NOMO-1 treated with DMSO at 0.1 percent for 48 hours (cell line): Measurements from ENCODE around the gene NTNG1.

Source experiments
- DNase-seq: peaks from one replicate; lab custom pipeline; 2025; ENCODE audit not compliant: unreplicated experiment; lab: John Stamatoyannopoulos, UW

Gene NTNG1

DNA sequence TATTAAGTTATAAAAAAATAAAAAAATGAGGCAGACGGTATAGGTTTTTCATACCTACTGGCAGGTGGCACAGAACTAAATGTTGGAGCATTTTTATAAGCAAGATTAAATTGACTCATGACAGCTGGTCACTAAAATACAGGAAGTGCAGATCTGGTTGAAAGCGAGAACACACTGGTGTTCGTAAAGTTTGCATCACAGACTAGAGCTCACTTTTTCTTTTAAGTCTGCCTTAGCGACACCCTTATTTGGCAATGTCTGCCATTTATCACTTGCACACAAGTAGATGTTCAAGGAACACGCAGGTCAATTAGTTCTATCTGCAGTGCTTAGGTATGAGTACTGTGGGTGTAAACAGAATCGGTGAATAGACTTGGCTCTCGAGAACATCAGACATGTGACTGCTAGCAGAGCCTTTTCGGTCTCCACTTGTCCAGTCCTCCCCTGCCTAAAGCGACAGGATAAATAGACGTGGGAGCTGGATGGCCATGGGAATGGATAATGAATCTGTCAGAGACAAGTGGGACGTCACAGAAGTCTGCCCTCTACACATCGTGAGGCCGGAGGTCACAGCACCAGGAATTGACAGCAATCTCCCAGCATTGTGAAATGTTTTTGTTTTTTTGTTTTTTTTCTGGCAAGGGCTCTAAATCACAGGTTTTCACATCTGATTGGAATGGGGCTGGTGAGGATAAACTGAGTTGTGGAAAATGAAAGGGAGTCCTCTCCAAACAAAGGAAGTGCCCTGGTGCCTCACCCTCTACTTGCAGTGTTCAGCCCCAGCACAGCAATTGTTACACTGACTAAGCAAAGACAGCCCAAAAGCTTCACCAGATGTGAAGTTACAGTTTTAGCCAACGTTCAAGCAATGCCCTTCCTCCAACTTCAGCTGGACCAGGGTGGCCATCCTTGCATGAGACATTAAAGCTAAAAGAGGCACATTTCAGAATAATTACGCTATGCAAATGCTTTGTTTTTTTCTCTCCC, 248.9 kb downstream of the NTNG1 start:
- DNase-seq: peak; percentile 43

DNA sequence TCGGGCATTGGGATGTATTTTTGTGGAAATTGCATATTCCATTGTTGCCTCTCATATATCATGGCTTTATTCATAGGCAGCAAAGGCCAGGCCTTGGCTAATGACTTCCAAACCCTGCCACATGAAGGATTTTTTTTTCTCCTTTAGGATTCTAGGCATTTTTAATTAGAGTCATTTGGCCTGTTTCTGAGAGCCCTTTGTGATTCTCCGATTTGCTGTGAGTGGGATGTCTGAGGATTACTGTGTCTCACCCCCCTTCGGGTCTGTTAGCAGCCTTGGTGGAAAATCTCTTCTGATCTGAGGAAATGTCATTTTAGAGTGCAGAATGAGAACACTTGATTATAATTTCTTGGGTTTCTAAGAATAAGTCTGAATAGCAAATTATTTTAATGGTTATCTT, 253.5 kb downstream of the NTNG1 start:
- no peak for DNase-seq

DNA sequence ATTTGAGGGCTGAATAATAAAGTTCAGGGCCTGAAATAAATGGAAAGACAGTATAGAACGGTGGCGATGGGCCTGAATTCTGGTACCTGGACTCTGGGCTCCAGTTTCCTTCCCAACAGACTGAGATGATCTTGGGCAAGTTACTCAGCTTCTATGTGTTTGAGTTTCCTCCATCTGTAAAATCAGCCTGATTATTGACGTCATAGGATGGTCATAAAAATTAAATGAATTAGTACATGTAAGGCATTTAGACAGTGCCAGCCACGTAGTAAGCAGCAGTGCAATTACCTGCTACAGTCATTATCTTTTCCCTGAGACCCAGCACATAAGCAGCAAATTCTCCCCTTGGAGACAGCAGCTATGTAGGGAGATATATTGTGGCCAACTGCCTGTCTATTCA, 260.9 kb downstream of the NTNG1 start:
- no peak for DNase-seq

DNA sequence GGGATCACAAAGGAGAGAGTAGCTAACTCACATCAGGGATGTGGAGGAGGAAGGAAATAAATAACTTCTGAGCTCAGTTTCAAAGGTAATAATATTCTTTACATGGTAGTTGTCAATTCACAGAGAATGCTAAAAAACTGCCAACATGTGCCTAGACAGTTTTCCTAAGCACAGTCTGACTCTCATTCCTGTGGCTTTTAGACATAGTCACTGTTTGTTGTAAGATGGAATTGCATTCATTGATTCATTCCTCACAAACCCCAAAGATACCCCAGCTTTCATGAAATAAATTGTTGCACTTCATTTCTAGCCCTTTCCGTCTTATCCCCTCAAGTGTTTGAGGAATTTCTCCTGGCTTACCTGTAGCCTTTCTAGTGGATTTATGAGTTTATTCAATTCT, 263.9 kb downstream of the NTNG1 start:
- DNase-seq: no peak

DNA sequence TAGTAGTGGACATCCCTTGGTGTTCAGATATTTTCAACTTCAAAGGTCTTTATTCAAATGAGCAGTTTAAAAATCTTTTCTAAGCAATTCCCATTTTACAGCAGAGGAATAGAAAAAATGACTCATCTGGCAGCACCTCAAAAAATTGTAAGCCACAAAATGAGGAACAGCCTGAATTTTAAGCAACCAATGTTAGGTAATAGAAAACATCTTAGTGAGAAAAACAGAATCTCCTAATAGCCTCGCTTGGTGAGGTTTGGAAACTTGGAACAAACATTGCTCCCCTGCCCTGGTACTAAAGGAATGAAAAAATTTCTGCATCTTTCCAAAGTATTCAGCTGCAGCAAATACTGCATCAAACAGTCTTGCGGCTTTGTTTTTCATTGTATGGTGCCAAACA, 264.4 kb downstream of the NTNG1 start:
- DNase-seq: peak; percentile 77

DNA sequence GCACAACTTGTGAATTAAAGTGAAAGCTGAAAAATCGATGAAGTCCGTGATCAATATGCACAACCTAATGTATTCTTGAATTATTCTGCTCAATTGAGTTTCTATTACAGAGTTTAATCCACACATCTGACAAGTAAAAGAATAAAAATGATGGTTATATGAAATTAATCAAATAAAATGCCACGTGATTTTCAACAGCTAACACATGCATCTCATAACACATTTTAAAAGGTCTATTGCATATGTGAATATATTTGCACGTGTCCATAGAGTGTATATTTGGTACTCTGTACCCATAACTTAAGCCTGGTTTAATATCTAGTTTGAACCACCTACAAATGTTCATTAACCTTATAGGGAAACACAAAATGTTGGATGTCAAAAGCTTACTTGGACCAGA, 266.2 kb downstream of the NTNG1 start:
- DNase-seq: no peak

DNA sequence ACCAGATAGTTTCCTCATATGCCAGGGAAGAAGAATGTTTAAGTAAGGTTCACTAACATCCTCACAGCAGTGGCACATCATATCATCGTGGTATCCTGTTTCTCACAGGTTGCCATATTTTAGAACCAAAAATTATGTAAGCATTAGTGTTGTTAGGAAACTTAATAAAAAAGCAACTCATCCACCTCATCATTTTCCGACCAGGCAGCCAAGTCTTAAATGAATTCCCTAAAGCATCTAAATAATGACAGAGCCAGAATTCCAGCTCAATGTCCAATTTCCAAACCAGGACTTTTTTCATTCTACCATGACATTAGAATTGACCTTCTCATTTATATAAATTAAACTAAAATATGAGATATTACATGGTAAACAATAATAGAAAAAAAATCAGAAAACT, 272.7 kb downstream of the NTNG1 start:
- no peak for DNase-seq

DNA sequence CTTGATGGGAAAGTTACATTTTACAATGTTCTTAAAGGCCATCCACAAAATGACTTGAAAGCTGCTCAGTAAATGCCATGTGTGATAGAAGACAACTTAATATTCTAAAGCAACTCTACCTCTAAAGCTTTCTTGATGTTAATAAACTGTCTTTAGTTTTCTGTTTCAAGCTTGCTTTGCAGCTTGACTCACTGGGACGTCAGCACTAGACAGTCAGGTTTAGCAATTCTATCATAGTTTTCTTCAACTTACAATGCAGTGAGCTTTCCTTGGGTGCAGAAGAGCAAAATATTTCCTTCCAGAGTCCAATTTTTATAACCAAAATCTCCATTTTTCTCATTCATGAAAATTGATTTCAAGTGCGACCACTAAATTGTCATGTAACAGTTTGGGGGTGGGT, 273.1 kb downstream of the NTNG1 start:
- no peak for DNase-seq

DNA sequence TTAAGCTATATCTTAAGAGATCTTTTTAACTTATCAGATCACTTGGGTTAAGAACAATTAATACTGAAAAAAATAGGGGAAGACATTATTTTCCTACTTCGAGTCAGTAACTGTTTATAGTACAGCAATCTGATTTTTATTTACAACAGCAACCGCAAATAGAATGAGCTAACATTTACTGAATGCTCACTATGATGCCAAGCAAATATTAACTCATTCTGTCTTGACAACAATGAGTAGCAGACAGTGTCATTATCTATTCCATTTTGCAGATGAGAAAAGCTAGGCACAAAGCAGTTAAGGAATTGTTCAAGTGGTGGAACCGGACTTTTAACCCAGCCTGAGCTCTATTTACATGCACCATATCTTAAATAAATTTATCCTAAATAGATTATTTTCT, 273.7 kb downstream of the NTNG1 start:
- DNase-seq: no peak

DNA sequence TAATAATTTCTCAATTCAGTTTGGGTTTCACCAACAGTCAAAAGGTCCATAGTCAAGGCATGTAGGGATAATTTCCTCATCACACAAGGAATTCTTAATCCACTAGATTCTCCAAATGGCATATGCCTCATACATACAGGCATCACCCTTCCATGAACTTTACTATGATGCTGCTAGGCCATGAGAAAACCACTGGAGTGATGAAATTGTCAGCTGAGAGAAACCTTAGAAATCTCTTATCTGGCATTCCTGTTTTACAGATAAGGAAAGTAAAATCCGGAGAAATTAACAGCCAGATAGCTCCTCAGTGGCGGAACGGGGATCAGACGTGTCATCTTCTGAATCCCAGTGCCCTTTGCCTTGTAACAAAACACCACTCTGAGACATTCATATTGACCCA, 274.4 kb downstream of the NTNG1 start:
- DNase-seq: no peak

DNA sequence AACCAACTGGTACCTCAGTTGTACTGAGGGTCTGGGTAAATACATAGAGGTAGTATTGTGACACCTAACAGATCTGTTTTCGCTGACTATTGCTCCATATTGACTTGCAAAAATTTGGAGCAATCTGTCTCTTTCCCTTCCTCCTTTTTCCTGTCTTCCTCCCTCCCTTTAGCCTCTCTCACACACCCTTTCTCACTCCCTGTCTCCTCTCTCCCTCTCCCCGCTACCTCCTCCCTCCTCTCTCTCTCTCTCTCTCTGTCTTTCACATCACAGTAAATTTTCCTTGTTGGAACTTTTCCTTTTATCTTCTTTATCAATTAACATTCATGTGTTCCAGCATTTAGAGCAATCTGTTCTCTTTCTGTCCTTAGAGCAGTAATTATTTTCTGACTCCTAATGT, 278.2 kb downstream of the NTNG1 start:
- no peak for DNase-seq

DNA sequence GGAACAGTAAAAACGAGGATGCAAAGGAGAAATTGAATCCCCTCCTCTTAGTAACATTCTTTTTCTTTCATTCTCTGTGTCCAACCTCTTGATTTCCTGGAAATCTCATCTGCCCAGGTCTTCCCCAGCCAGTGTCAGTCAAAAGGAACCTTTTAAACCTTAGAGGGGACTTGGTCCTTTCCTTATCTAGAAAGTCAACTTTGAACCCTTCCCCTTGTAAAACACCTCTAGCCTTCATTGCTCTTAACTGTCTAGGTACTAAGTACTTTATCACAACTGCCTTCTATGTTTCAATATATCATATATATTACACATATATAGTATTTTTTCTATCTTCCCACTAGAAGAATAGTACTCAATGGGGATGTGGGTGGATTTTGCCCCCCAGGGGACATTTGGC, 282.1 kb downstream of the NTNG1 start:
- no peak for DNase-seq

DNA sequence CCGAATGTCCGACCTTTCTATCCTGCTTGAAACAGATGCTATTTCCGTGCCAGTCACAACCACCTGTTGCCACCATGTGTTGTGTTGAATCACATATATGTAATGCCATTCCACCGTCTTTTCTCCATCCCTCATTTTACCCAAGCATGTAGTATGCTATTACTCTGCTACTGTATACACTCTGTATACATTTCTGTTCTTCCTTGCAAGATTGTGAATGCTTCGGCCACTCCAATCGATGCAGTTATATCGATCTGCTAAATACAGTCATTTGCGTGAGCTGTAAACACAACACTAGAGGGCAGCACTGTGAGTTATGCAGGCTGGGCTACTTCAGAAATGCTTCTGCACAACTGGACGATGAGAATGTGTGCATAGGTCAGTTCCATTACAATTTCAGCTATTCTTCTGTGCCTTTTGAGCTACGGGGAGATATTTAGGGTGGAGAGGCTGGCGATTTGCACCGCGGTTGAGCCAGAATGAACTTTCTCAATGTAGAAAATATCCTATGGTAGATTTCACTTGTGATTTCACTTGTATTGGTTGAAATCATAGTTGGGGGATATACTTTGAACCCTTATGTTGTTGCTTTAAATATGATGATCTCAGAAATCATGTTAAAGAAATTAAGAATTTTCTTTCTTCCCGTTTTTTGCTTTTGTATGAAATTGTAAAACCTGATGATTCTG, 289.8 kb downstream of the NTNG1 start:
- DNase-seq: peak; percentile 42

DNA sequence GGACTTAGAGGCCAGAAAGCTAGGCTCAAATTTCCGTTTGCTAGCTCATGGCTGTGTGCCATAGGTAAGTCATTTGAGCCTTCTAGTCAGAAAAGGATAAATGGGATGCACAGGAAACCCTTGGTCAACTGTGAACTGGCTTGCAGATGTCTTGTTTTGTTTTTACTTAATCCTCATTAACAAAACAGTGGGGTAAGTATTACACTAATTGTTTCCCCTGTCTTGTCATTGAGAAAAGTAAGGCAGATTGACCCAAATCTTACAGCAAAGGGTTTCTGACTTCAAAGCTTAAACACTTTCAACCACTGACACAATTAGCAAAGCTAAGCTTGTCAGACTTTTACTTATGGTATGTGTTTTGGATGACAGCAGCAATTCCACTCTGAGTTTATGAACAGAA, 291.3 kb downstream of the NTNG1 start:
- no peak for DNase-seq

DNA sequence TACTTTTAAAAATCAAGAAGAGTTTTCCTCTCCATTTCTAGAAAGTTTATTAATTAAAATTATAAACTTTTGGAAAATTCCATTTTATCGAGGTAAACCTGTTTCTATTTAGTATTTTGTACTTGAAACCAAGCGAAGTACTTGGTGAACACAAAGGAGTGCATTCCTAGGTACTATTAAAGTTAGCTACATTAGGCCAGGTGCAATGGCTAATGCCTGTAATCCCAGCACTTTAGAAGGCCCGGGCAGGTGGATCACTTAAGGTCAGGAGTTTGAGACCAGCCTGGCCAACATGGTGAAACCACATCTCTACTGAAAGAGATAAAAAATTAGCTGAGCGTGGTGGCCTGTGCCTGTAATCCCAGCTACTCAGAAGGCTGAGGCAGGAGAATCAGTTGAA, 292.2 kb downstream of the NTNG1 start:
- no peak for DNase-seq

DNA sequence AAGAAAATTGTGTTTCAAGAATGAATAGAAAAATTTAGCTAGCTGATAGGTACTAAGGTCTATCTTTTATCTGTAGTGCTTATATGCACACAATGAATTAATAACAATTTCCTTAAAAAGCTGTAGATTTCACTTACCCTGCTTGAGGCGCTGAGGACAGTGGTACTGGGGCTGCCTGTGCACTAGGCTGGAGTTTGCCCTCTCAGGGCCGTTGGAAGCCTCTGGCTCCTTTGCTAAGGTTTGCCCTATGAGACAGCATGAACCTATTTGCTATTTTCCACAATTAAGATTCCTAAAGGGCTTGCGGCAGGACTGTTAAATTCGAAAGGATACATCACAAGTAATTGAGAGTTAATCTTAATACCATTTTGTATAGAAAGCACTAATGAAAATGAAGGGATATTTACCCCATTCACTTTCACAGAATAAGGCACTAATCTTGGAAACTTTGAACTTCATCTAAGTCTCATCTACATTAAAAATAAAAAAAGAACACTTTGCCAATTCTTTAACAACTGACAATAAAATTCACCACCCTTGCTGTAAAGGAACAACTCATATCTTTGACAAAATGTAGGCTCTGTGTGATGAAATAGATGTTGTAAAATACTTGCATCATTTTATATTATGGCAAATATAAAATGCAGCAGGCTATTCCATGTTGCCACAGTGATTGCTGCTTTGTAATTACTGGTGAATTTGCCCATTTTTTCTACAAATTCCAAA, 293.0 kb downstream of the NTNG1 start:
- peak; percentile 45 for DNase-seq

DNA sequence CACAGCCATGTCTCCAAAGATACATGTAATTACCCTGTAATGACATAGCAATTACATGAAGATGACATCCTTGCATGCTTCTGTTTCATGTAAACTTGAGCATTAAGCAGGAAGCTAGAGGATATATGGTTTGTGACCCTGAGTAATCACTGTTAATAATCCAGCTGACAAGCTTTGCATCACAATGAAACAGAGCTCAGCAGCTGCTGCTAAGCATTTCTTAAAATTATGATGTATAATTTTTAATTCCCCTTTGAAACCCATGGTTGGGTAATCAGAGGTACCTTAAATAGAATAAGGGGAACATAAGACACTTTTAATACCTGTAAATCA, 293.5 kb downstream of the NTNG1 start:
- peak; percentile 45 for DNase-seq

DNA sequence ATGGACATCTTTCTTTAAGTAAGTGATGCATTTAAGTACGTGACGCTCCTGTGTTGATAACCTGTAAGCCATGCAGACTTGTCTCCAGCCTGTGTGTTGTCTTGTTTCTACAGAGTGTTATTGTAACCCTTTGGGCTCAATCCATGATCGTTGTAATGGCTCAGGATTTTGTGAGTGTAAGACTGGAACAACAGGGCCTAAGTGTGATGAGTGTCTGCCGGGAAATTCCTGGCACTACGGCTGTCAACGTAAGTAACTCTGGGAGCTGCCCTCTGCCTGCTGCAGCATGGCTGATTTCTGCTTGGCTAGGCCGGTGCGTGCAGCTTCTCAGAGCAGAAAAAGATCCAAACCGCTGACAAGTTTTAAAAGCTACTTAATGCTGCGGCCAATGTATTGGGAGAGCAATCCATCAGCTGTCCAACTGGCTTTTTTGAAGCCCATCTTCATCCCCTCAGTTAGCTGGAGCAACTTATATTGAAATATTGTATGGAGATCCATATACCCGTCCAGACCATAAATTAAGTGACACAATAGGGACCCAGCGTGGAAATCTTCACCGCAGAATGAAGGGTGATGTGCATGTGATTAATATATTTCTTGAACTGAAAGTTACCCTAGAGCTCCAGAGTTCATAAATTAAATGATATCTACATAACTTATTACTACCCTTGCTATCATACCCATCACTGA, 295.9 kb downstream of the NTNG1 start:
- DNase-seq: peak; percentile 7

DNA sequence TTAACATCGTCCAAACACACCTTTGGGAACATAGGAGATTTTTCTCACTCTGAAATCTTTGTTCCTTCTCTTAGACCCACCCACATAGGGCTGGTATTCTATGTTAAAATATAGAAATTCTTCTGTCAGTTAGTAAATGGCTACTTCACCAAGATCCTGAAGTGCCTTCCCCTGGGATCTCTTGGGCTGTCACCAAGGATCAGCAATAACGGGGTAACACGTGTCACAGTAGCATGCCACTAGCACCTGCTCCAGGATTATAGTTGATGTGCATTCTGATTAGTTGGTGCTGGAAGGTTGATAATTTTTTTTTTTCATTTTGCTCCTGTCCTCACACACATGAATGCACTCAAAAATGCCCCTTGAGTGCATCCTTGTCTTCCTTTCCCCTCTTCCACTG, 298.7 kb downstream of the NTNG1 start:
- DNase-seq: no peak

DNA sequence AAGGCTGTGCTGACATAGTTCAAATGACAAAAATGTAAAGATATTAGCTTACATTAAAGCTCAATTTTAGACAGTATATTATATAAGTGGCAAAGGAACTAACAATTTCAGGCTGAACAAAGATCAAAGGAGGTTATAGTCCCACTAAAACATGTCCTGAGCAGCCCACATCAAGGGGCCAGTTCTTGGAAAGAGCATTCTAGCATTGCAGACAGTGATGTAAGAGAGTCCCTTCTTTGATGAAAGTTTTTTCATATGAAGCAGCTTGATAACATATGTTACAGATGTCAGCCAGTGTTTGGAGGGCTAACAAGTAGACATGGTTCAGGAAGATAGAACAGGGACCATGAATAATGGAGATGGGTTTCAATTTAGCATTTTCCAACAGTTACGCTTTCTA, 301.7 kb downstream of the NTNG1 start:
- DNase-seq: no peak

DNA sequence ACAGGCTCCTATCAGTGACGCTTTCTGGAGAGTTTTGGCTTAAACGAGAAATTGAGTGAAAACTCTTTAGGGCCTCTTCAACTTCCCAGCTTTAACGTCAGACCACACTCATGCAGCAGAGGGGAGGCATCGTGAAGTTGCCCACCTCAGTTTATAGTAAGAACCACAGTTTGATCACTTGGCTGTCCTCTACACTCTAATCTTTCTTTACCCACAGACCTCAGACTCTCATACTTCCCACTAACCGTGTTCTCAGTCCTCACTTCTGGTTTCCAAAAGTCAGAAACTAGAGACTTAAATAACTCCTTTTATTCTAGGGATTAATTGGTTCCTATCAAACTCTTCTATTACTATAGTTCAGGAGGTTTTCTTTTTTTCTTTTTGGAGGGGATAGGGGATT, 302.2 kb downstream of the NTNG1 start:
- peak; percentile 32 for DNase-seq
